K562 (cell line): ENCODE measurements around the gene C19orf47.

Experiments used
- E2F8 ChIP-seq: fragments of 450-650 bp; IDR thresholded peaks from 2 replicates; pipeline ENCODE4 v1.7.1; 2018; ENCODE audit warnings: mild to moderate bottlenecking, low read depth; ENCODE audit not compliant: partially characterized antibody
- GATA2 ChIP-seq: sonication (generic); formaldehyde crosslinking; IDR thresholded peaks from 2 replicates; pipeline ENCODE4 v1.4.0; 2020; ENCODE audit warnings: mild to moderate bottlenecking, missing genetic modification reagents
- POLR2AphosphoS5 ChIP-seq: IDR thresholded peaks from 2 replicates; pipeline ENCODE4 v1.6.1; 2011; ENCODE audit warnings: mild to moderate bottlenecking, low read depth, low read length, moderate library complexity; ENCODE audit not compliant: control insufficient read depth, insufficient read depth
- SIX5 ChIP-seq, 2 experiments: IDR thresholded peaks; 2 replicates each; pipeline ENCODE4 v1.6.1; 2011; ENCODE audit warnings: low read length in 2 of 2, borderline replicate concordance in 1 of 2, low read depth in 1 of 2, mild to moderate bottlenecking in 1 of 2, moderate library complexity in 1 of 2; ENCODE audit not compliant: insufficient read depth in 1 of 2
- SMARCA4 ChIP-seq: fragments of 450-650 bp; IDR thresholded peaks from 2 replicates; pipeline ENCODE4 v1.6.1; 2016
- SP2 ChIP-seq: IDR thresholded peaks from 2 replicates; pipeline ENCODE4 v1.6.1; 2011; ENCODE audit warnings: mild to moderate bottlenecking, low read depth, low read length, moderate library complexity; ENCODE audit not compliant: poor library complexity, severe bottlenecking; ENCODE audit errors: extremely low read depth
- TF ChIP-seq, protein P1 (sequence below), 3 experiments: IDR thresholded peaks in 2 of 3; conservative IDR thresholded peaks in 1 of 3; 2 replicates each; pipeline ENCODE4 v1.5.1; 2011 to 2012; ENCODE audit warnings: low read length in 3 of 3, mild to moderate bottlenecking in 3 of 3, control low read depth in 2 of 3, improper control_type of control experiment in 1 of 3, inconsistent platforms in 1 of 3, low read depth in 1 of 3, mixed read lengths in 1 of 3, moderate library complexity in 1 of 3; ENCODE audit not compliant: insufficient read depth in 2 of 3

DNA sequence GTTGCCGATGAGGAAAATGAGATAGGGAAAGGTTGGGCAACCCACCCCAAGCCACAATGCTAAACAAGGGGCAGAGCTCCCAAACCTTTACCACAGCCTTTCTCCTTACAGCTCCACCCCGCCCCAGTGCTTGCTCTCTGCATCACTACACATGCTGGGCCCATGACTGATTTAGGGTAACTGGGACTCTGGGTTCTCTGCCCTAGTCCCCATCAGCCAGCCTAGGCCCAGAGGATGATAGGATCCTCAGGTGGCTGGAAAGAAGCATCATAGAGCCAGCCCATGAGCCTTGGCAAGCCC, 11.6 kb downstream of the C19orf47 start:
- TF ChIP-seq SMARCA4 (no peak), E2F8 (no peak), SIX5 (IDR thresholded peaks at IDR 0.05; ENCODE audit: borderline replicate concordance in 1 of 2, insufficient read depth in 1 of 2, low read depth in 1 of 2, low read length in 2 of 2) (no peak), GATA2 (CRISPR knock-in tag) (no peak), POLR2AphosphoS5 (no peak), SP2 (no peak)
- TF ChIP-seq, protein P1, sequence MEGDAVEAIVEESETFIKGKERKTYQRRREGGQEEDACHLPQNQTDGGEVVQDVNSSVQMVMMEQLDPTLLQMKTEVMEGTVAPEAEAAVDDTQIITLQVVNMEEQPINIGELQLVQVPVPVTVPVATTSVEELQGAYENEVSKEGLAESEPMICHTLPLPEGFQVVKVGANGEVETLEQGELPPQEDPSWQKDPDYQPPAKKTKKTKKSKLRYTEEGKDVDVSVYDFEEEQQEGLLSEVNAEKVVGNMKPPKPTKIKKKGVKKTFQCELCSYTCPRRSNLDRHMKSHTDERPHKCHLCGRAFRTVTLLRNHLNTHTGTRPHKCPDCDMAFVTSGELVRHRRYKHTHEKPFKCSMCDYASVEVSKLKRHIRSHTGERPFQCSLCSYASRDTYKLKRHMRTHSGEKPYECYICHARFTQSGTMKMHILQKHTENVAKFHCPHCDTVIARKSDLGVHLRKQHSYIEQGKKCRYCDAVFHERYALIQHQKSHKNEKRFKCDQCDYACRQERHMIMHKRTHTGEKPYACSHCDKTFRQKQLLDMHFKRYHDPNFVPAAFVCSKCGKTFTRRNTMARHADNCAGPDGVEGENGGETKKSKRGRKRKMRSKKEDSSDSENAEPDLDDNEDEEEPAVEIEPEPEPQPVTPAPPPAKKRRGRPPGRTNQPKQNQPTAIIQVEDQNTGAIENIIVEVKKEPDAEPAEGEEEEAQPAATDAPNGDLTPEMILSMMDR (IDR thresholded peaks at IDR 0.05 in 2 of 3, conservative IDR thresholded peaks at IDR 0.05 in 1 of 3; ENCODE audit: insufficient read depth in 2 of 3, low read depth in 1 of 3, low read length in 3 of 3): no peak
